SKM-1 treated with dmso at 0.1 percent for 144 hours (cell line): ENCODE measurements around the gene CCDC117.

Experiments
- DNase-seq: peaks from one replicate; lab custom pipeline; 2025; ENCODE audit not compliant: unreplicated experiment; lab: John Stamatoyannopoulos, UW

The CCDC117 gene

DNA sequence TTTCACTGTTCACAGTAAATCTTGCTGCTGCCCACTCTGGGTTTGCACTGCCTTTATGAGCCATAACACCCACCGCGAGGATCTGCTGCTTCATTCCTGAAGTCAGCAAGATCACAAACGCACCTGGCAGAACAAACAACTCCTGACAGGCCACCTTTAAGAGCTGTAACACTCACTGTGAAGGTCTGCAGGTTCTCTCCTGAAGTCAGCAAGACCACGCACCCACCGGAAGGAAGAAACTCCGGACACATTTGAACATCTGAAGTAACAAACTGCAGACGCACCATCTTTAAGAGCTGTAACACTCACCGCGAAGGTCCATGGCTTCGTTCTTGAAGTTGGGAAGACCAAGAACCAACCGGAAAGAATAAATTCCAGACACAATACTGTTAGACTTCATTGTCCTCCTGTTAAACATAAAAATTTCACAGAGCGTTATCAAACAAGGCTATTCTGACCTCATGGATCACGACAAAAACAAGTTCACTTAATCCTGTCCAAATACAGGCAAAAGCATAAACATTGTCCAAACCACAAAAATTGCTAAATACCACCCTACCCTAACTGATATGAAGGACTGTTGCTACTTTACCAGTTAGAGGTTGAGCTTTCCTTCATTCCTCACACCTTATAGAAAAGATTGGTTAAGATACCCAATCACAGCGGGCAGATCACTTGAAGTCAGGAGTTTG, 3.0 kb upstream of the CCDC117 start:
- DNase-seq = no peak

- DNase-seq = no peak
These were observed 1.2 kb upstream of the CCDC117 start for GRCh38 chr22:28771195-28771791.

- DNase-seq = no peak
These were observed 969 bp downstream of the CCDC117 start for GRCh38 chr22:28773461-28773867.

DNA sequence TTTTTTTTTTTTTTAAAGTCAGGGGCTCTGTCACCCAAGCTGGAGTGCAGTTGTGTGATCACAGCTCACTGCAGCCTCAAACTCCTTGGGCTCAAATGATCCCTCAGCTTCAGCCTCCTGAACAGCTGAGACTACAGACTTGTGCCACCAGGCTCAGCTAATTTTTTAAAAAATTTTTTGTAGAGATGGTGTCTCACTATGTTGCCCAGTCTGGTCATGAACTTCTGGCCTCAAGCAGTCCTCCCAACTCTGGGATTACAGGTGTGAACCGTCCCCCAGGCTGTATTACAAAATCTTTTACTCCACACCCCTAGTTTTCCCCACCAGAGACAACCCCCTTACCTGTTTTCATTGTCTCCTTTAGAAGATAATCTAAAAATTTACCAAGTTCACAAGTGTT, 1.9 kb downstream of the CCDC117 start:
- no peak for DNase-seq

DNA sequence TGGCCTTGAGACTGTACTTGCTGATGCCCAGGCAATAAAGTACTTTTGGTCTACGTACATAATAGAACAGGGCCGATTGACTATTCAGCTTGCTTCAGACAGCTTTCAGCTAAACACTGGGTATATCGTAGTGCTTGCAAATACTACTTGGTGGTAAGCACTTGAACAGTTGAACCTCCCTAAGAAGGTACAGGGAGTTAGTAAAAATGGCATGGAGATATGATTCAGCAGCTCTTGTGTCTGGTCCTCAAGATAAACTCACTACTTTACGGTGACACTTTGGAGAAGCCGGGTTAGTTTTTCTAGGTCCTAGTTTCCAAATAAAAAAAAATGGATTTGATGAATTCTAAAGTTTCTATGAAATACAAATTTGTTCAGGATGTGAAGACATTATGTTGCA, 7.3 kb downstream of the CCDC117 start:
- no peak for DNase-seq

- no peak for DNase-seq
These were observed 7.8 kb downstream of the CCDC117 start for GRCh38 chr22:28780296-28780695.

- no peak for DNase-seq
These were observed 11.5 kb downstream of the CCDC117 start for GRCh38 chr22:28783786-28784671.

GRCh38 chr22:28788601-28789000, 16.1 kb downstream of the CCDC117 start:
- no peak for DNase-seq

GRCh38 chr22:28791124-28791523, 18.6 kb downstream of the CCDC117 start:
- DNase-seq = no peak

DNA sequence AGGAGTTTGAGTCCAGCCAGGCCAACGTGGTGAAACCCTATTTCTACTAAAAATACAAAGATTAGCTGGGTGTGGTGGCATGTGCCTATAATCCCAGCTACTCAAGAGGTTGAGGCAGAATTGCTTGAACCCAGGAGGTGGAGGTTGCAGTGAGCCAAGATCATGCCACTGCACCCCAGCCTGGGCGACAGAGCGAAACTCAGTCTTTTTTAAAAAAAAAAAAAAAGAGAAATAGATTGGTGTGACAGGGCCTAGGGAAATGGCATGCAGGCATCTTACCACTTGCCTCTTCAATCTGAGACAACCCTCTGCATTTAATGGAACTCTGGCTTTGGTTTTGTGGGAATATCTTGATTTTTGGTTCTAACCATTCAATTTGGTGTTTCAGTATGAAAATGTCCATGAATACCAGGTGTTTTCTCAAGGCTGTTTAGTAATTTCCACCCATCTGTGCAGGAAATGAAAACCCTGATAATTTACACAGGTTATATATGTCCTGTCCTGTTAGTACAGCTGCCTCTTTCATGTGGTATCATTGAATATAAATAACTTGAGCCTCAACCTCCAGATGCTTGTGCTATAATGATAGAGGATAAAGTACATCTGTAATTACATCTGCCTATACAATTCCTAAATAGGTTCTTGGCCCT, 19.5 kb downstream of the CCDC117 start:
- no peak for DNase-seq

DNA sequence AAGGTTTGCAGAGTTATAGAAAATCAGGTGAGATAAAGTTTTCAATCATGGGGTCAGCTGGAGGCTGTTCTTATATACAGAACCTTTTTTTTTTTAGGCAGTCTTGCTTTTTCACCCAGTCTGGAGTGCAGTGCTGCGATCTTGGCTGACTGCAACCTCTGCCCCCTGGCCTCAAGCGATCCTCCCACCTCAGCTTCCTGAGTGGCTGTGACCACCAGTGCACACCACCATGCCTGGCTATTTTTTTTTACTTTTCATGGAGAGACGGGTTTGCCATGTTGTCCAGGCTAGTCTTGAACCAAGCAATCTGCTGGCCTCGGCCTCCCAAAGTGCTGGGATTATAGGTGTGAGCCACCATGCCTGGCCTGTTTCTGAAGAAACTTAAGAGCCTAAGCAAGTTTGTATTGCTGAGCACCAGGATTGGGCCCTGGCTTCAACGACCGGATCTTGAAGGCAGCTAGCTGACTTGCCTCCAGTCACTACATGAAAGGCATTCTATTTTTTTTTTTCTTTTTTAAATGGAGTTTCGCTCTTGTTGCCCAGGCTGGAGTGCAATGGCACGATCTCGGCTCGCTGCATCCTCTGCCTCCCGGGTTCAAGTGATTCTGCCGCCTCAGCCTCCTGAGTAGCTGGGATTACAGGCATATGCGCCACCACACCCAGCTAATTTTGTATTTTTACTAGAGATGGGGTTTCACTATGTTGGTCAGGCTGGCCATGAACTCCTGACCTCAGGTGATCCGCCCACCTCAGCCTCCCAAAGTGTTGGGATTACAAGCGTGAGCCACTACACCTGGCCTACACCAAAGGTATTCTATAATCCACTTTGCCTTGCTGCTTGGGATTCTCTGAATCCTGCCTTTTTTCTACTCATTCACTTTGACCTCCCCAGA, 20.2 kb downstream of the CCDC117 start:
- DNase-seq = no peak

GRCh38 chr22:28793976-28794584, 21.6 kb downstream of the CCDC117 start:
- DNase-seq = no peak

- no peak for DNase-seq
These were observed 22.7 kb downstream of the CCDC117 start for GRCh38 chr22:28795071-28795693.

DNA sequence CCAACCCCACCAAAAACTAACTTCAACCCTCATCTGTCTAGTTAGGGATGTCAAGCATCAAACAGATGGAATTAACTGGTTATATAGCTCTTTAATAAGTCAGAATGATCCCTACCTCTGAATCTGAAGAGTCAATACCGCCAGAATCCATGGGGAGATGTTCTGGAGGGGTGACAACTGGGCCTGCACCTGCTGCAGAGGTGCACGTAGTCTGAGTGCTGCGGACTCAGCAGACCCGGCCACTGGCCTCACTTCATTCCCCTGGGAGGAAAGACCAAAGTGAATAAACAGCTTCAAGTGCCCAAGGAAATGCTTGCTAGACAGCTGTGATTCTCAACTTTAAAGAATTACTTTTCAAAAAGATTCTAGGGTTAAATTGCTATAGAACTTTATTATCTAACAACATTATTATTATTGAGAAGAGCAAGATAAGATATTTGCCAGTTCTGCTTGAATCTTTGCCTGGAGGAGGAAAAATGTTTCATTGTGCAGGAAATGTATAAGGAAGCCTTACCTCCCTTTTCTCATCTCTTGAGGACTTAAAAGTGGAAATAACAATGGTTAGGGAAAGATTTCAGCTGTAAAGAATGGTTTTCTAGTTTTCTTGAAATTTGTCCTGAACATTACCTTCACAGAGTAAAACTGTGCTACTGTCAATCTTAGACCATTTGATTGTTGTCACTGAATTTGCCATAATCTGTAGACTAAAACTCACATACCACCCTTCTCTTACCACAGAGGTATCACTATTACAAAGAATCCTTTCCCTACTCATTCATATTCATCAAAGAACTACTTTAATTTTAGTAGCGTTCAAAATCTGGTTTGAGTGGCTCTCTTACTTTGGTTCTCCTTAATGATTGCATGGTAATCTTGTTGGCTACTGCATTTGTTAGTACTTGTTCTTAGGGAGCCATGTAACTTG, 23.7 kb downstream of the CCDC117 start:
- no peak for DNase-seq

DNA sequence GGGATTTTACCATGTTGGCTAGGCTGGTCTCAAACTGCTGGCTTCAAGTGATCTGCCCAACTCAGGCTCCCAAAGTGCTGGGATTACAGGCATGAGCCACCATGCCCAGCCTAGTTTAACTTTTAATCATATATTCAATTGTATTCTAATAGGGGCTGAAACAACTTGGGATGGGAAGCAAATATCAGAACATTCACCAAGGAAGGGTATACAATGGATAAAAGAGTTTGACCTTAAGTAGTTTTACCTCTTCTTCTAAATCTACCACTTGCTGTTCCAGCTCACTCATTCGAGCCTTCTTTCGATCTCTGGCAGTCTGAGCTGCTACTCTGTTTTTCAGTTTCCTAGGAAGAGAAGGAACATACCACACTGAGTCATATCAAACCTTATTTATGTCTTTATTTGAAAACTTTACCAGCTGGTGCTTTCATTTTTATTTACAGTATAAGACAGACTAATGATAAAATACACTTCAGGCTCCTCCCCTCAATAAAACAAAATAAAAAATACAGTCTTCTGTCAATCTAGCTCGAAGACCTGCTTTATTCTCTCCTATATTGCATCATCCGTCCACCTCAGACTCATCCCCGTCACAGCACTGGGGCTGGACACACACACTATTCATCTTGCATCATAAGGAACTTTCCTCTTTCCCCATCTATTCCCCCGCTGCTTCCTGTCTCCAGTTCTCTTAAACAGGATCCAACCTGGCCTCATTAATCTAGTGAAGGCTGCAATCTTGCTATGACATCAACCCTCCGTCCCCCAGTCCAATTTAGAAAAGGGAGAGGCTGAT, 26.5 kb downstream of the CCDC117 start:
- peak; percentile 80 for DNase-seq

DNA sequence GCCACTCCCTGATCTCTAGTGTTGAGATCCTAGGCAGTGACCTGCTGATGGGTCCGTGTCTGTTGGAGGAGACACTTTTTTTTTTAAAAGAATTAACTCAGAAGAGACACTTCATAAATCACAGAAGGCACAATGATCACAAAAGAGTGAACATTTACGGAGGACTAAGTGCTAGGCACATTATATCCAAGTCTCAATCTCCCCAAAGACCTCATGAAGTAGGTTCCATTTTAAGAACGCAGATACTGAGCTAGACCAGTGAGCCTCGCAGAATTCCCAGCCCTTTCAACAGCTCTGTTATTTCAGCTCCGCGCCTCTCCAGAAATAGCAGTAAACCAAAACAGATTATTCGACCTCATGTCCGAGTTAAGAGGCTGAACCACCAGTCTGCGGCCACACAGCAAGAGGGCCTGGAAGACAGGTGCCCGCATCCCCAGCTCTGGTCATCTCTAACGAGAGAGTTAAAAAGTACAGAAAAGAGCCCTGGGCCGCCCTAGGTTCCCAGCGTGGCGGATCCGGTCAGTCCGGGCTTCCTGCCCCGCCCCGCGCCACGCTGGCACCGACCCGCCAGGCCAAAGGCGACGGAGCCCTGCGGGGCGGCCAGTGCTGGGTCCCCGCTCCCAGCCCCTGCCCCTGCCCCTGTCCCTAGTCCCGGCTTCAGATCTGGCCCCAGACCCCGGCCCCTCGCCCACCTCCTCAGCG, 27.3 kb downstream of the CCDC117 start:
- DNase-seq = no peak
